Liver (tissue), 9 donors: ENCODE results near the gene TRPC4AP. TPM values are rescaled to one million over a fixed set of nuclear protein-coding genes. Genes with fewer than 3 reads are reported as not detected.

Experiments
- DNase-seq: peaks from one replicate; pipeline ENCODE4 v3.0.0-alpha.2; 2017; ENCODE audit warnings: low spot score
- H3K27ac ChIP-seq, 2 donors: one replicate each; pipeline ENCODE4 v1.7.0; 2013; ENCODE audit warnings: inconsistent platforms in 2 of 2, low read length in 2 of 2, control low read depth in 1 of 2, low read depth in 1 of 2, mild to moderate bottlenecking in 1 of 2
- H3K27me3 ChIP-seq, 4 donors: one replicate each; pipeline versions ENCODE4 v1.6.1 to v1.7.0; 2013; ENCODE audit warnings: low read length in 3 of 4, inconsistent platforms in 1 of 4, mild to moderate bottlenecking in 1 of 4, moderate library complexity in 1 of 4; ENCODE audit not compliant: control insufficient read depth in 4 of 4, insufficient read depth in 4 of 4
- H3K36me3 ChIP-seq, 4 donors: one replicate each; pipeline versions ENCODE4 v1.6.1 to v1.7.0; 2013; ENCODE audit warnings: low read length in 3 of 4, mild to moderate bottlenecking in 3 of 4, low read depth in 1 of 4, moderate library complexity in 1 of 4; ENCODE audit not compliant: control insufficient read depth in 4 of 4, insufficient read depth in 3 of 4
- H3K4me1 ChIP-seq, 4 donors: one replicate each; pipeline versions ENCODE4 v1.6.1 to v1.7.0; 2013; ENCODE audit warnings: low read length in 3 of 4, mild to moderate bottlenecking in 3 of 4, moderate library complexity in 1 of 4; ENCODE audit not compliant: control insufficient read depth in 4 of 4, insufficient read depth in 4 of 4
- H3K4me3 ChIP-seq, 3 donors: one replicate each; pipeline versions ENCODE4 v1.6.1 to v1.7.0; 2013; ENCODE audit warnings: low read length in 3 of 3, control low read depth in 1 of 3, low read depth in 1 of 3, mild to moderate bottlenecking in 1 of 3
- H3K9ac ChIP-seq, 2 donors: one replicate each; pipeline ENCODE4 v1.7.0; 2013; ENCODE audit warnings: low read length in 2 of 2, mild to moderate bottlenecking in 2 of 2, moderate library complexity in 2 of 2, control low read depth in 1 of 2, low read depth in 1 of 2
- H3K9me3 ChIP-seq, 4 donors: one replicate each; pipeline versions ENCODE4 v1.6.1 to v1.7.0; 2013; ENCODE audit warnings: low read length in 3 of 4; ENCODE audit not compliant: control insufficient read depth in 4 of 4
- ATF3 ChIP-seq: IDR thresholded peaks from 2 replicates; pipeline ENCODE4 v1.6.1; 2016; ENCODE audit warnings: antibody characterized with exemption
- EGR1 ChIP-seq, 2 donors: IDR thresholded peaks; 2 replicates each; pipeline ENCODE4 v1.6.1; 2016 to 2018; ENCODE audit warnings: antibody characterized with exemption in 2 of 2, low read depth in 2 of 2
- FOXA1 ChIP-seq: IDR thresholded peaks from 2 replicates; pipeline ENCODE4 v1.6.1; 2016; ENCODE audit warnings: antibody characterized with exemption
- FOXA2 ChIP-seq: IDR thresholded peaks from 2 replicates; pipeline ENCODE4 v1.6.1; 2016; ENCODE audit warnings: antibody characterized with exemption
- HNF4A ChIP-seq, 2 donors: conservative IDR thresholded peaks; 2 replicates each; pipeline ENCODE4 v1.6.1; 2016; ENCODE audit warnings: antibody characterized with exemption in 2 of 2, mild to moderate bottlenecking in 2 of 2
- HNF4G ChIP-seq: IDR thresholded peaks from 2 replicates; pipeline ENCODE4 v1.6.1; 2016; ENCODE audit warnings: antibody characterized with exemption
- JUND ChIP-seq, 2 donors: IDR thresholded peaks; 2 replicates each; pipeline ENCODE4 v1.6.1; 2016; ENCODE audit warnings: antibody characterized with exemption in 2 of 2
- MAX ChIP-seq: IDR thresholded peaks from 2 replicates; pipeline ENCODE4 v1.6.1; 2016; ENCODE audit warnings: antibody characterized with exemption
- NR2F2 ChIP-seq: IDR thresholded peaks from 2 replicates; pipeline ENCODE4 v1.6.1; 2016; ENCODE audit warnings: antibody characterized with exemption
- RAD21 ChIP-seq, 2 donors: IDR thresholded peaks; 2 replicates each; pipeline ENCODE4 v1.6.1; 2016; ENCODE audit warnings: antibody characterized with exemption in 2 of 2, mild to moderate bottlenecking in 2 of 2
- REST ChIP-seq: IDR thresholded peaks from 2 replicates; pipeline ENCODE4 v1.6.1; 2016; ENCODE audit warnings: antibody characterized with exemption, mild to moderate bottlenecking
- RXRA ChIP-seq, 2 donors: IDR thresholded peaks; 2 replicates each; pipeline ENCODE4 v1.6.1; 2017 to 2018; ENCODE audit warnings: antibody characterized with exemption in 2 of 2, mild to moderate bottlenecking in 1 of 2
- SP1 ChIP-seq: IDR thresholded peaks from 2 replicates; pipeline ENCODE4 v1.6.1; 2018; ENCODE audit warnings: antibody characterized with exemption, mild to moderate bottlenecking
- TAF1 ChIP-seq: conservative IDR thresholded peaks from 2 replicates; pipeline ENCODE4 v1.6.1; 2016; ENCODE audit warnings: antibody characterized with exemption, mild to moderate bottlenecking
- YY1 ChIP-seq: IDR thresholded peaks from 2 replicates; pipeline ENCODE4 v1.6.1; 2016; ENCODE audit warnings: antibody characterized with exemption, mild to moderate bottlenecking
- WGBS: extraction: QIAGEN DNeasy Blood & Tissue Kit; methylation state at CpG from one replicate; pipeline ENCODE4 v1.1.7; 2013; 5-methylcytosine and 5-hydroxymethylcytosine counted together
- polyA plus RNA-seq, 2 donors: library from polyadenylated mRNA; stranded (reverse) in 1 of 2; unstranded in 1 of 2; fragments of 200-250 nt in 1 of 2; fragments of >200 nt in 1 of 2; fragmentation: Nextera tagmentation in 1 of 2; extraction: Ambion mirVana in 1 of 2; gene quantifications; one replicate each; pipeline versions ENCODE4 v1.2.1 to v1.2.3, GENCODE V29; 2013 to 2015
- total RNA-seq, 2 donors: library from RNA; depleted of rRNA; stranded (reverse); fragments of >200 nt; gene quantifications; one replicate each; pipeline ENCODE4 v1.2.3, GENCODE V29; 2014
- donor health status: healthy.
- donor health status: healthy.
- donor health status: healthy.
- donor health status: healthy.
- donor health status: healthy.

TRPC4AP gene
- total and polyA plus RNA-seq, 4 donors, result 26.3 to 57.2 (median 33.8) TPM

- Histone ChIP-seq H3K9ac (no peak overlapping the region), H3K9me3 (no peaks in the 10 kb centered on the region), H3K27ac (no peak overlapping the region), H3K27me3 (no peaks in the 10 kb centered on the region), H3K4me3 (no peak overlapping the region), H3K4me1 (peaks cover 0 to 4% (median 3%) of the 10 kb centered on the region in 4 donors), H3K36me3 (peaks cover 0 to 5% (median under 1%) of the 10 kb centered on the region in 4 donors)
- no peak for TF ChIP-seq REST
- TF ChIP-seq FOXA2, result no peak
- TF ChIP-seq RXRA (IDR thresholded peaks at IDR 0.05), result no peak
- TF ChIP-seq RAD21 (IDR thresholded peaks at IDR 0.05), result no peak
- no peak for DNase-seq
- 99% methylated on average over 5 of the region's 5 CpGs for WGBS
These were observed 32.4 kb downstream of the TRPC4AP start for GRCh38 chr20:35060168-35060567.

- no peak for DNase-seq
- 88% methylated on average over 14 of the region's 14 CpGs for WGBS
- Histone ChIP-seq H3K4me1 (peaks cover 0 to 4% (median 3%) of the 10 kb centered on the region in 4 donors), H3K27me3 (no peaks in the 10 kb centered on the region), H3K36me3 (peaks cover 0 to 5% (median 2%) of the 10 kb centered on the region in 4 donors), H3K27ac (no peak overlapping the region), H3K9me3 (no peaks in the 10 kb centered on the region), H3K4me3 (no peak overlapping the region), H3K9ac (no peak overlapping the region)
- no peak for TF ChIP-seq FOXA1
- no peak for TF ChIP-seq TAF1
- TF ChIP-seq JUND (IDR thresholded peaks at IDR 0.05), result no peak
- TF ChIP-seq RXRA (IDR thresholded peaks at IDR 0.05), result no peak
- TF ChIP-seq NR2F2, result no peak
- no peak for TF ChIP-seq EGR1 (IDR thresholded peaks at IDR 0.05; ENCODE audit: low read depth in 2 of 2)
- TF ChIP-seq HNF4G, result no peak
These were observed 33.0 kb downstream of the TRPC4AP start for GRCh38 chr20:35059612-35060011.

GRCh38 chr20:35059110-35059509, 33.5 kb downstream of the TRPC4AP start:
- Histone ChIP-seq H3K4me3 (no peak overlapping the region), H3K9ac (no peak overlapping the region), H3K27ac (no peak overlapping the region), H3K27me3 (no peaks in the 10 kb centered on the region), H3K36me3 (peaks cover 0 to 5% (median 2%) of the 10 kb centered on the region in 4 donors), H3K9me3 (no peaks in the 10 kb centered on the region), H3K4me1 (peaks cover 2 to 5% (median 3%) of the 10 kb centered on the region in 4 donors)
- DNase-seq, result no peak
- TF ChIP-seq REST, result no peak
- TF ChIP-seq HNF4A (conservative IDR thresholded peaks at IDR 0.05), result no peak
- TF ChIP-seq RAD21 (IDR thresholded peaks at IDR 0.05), result no peak
- no peak for TF ChIP-seq HNF4G
- no peak for TF ChIP-seq SP1
- TF ChIP-seq MAX, result no peak
- no peak for TF ChIP-seq YY1
- no peak for TF ChIP-seq EGR1 (IDR thresholded peaks at IDR 0.05; ENCODE audit: low read depth in 2 of 2)
- no peak for TF ChIP-seq ATF3
- WGBS, result 95% methylated on average over 2 of the region's 2 CpGs
